RPMI8226 (cell line): ENCODE results near the gene TASP1.
"Not testable (repeated sequence)": the region's sequence is repeated elsewhere in the genome, so short reads cannot be mapped to it uniquely, and the experiment has no call there.

Experiments
- DNase-seq: peaks from one replicate; pipeline ENCODE4 v3.0.0-alpha.2; 2015

TASP1 gene

GRCh38 chr20:13638496-13639149 is at the start of gene TASP1:
TASP1 (minus strand) TSS chr20:13638932; CDS start chr20:13630078, 8,854 bp downstream.
- peak; percentile 99 for DNase-seq

- no peak for DNase-seq
Observed at GRCh38 chr20:13687815-13688214, 49.1 kb upstream of the TASP1 start.

- no peak for DNase-seq
Observed at GRCh38 chr20:13685623-13686022, 46.9 kb upstream of the TASP1 start.

- peak; percentile 80 for DNase-seq
Observed at GRCh38 chr20:13684566-13685222, 46.0 kb upstream of the TASP1 start.

- DNase-seq = no peak
Observed at GRCh38 chr20:13683833-13684232, 45.1 kb upstream of the TASP1 start.

- peak; percentile 60 for DNase-seq
Observed at GRCh38 chr20:13681248-13682125, 42.8 kb upstream of the TASP1 start.

GRCh38 chr20:13678944-13679343 is 40.2 kb upstream of the TASP1 start:
- DNase-seq = no peak

GRCh38 chr20:13677241-13677640 is 38.5 kb upstream of the TASP1 start:
- no peak for DNase-seq

GRCh38 chr20:13676682-13677081 is 38.0 kb upstream of the TASP1 start:
- DNase-seq = no peak

GRCh38 chr20:13672690-13673089 is 34.0 kb upstream of the TASP1 start:
- DNase-seq = no peak

GRCh38 chr20:13671916-13672378 is 33.2 kb upstream of the TASP1 start:
- DNase-seq = no peak

GRCh38 chr20:13671512-13671911 is 32.8 kb upstream of the TASP1 start:
- no peak for DNase-seq

- DNase-seq = no peak
Observed at GRCh38 chr20:13670160-13670559, 31.4 kb upstream of the TASP1 start.

GRCh38 chr20:13665709-13666395 is 27.1 kb upstream of the TASP1 start:
- DNase-seq = peak; percentile 20

GRCh38 chr20:13661070-13661685 is 22.4 kb upstream of the TASP1 start:
- DNase-seq = peak; percentile 81

- DNase-seq = peak; percentile 42
Observed at GRCh38 chr20:13659288-13659687, 20.6 kb upstream of the TASP1 start.

GRCh38 chr20:13658060-13658459 is 19.3 kb upstream of the TASP1 start:
- DNase-seq = not testable (repeated sequence)

- no peak for DNase-seq
Observed at GRCh38 chr20:13656721-13657368, 18.1 kb upstream of the TASP1 start.

- DNase-seq = no peak
Observed at GRCh38 chr20:13654463-13655023, 15.8 kb upstream of the TASP1 start.

- DNase-seq = no peak
Observed at GRCh38 chr20:13650474-13650873, 11.7 kb upstream of the TASP1 start.
